ENCODE data around the gene BLOC1S2. TPM values are rescaled to one million over a fixed set of nuclear protein-coding genes. Genes with fewer than 3 reads are reported as not detected.
A peak's percentile ranks its signal among the peaks of the same experiment; 100 is the strongest.
"Not testable (repeated sequence)": the region's sequence is repeated elsewhere in the genome, so short reads cannot be mapped to it uniquely, and the experiment has no call there.

Gene BLOC1S2
- total RNA-seq = 10 to 100 TPM; 16.1 to 17.2 TPM
- long read RNA-seq, transcript BLOC1S2-202 (5 exons, 1,249 nt) = major isoform, 17 of 19 reads
- long read RNA-seq, partial matches to known transcripts = 1 of 19 reads
- long read RNA-seq, other reads (novel, unspliced or antisense) = 1 of 19 reads

DNA sequence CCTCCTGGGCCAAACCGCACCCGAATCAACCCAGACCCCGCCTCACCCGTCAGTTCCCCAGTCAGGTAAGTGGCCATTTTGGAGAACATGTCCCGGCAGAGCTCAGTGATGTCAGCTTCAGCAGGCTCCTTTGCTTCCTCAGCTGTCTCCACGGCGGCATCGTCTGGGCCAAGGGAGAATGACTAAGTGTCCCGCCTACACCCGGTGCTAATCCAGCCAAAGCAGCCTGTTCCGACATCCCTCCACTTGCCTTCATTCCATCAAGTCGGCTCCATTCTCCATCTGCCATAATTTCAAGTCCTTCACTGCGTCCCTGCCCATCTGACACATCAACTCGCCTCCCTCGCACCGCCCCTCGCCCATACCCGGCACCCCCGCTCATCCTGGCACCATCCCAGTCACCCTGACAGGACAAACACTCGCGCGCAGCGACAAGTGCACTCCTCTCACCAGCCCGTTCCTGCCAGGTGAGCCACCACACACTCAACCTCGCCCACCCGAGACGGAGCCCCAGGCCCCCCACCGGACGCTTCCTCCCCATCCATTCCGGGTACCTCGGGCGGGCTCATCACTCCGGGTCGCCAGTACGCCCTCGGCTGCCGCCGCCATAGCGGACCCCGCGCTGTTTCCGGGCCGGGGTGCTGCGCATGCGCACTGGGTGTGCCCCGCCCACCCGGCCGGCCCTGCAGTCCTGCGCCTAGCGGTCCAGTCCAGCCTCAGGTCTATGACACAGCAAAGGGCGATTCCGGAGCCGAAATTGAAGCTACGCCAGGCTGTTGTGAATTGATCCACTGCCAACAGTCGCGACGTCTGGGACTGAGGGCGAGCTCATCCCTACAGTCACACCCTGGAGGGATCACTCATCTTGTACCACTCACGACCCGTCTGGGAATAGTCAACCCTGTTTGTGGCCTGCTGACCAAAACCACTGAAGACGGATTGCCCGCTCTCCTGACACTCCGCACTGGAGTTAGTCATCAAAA, at the start of gene BLOC1S2:
TSS of gene BLOC1S2 (minus strand) at position 630 of the 983 bp plus-strand sequence. CDS start at position 609, 21 bp downstream.
- DNase-seq = peak; percentile 75 to 83
- peak; percentile 96 for ATAC-seq
- intact Hi-C loops (cut with DNase I, micrococcal nuclease) = no loop called here

DNA sequence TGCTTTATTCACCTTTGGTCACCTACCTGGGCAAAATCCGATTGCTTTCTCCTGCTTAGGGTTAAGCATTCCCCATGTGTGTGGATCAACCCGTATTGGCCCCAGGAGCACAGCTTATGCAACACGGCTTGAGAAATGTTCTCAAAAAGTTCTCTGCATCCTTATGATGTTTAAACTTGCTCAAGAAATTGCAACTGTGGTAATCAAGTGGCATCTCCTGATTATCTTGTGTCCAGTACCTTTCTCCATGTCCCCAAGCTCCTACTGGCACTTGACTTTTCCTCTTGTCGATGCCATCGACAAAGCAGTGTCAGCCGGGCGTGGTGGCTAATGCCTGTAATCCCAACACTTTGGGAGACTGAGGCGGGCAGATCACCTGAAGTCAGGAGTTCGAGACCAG, 48.3 kb upstream of the BLOC1S2 start:
- ATAC-seq (no peak), DNase-seq (no peak)
- intact Hi-C loops (cut with DNase I, micrococcal nuclease) = loop anchor here in 1 of 2 donors (5.0 kb wide), 1 partner anchor 98 kb away; no protein-coding TSS in a partner anchor

GRCh38 chr10:100333661-100334440, 47.4 kb upstream of the BLOC1S2 start:
- DNase-seq (no peak), ATAC-seq (no peak)
- intact Hi-C loops (cut with DNase I, micrococcal nuclease) = no loop called here

DNA sequence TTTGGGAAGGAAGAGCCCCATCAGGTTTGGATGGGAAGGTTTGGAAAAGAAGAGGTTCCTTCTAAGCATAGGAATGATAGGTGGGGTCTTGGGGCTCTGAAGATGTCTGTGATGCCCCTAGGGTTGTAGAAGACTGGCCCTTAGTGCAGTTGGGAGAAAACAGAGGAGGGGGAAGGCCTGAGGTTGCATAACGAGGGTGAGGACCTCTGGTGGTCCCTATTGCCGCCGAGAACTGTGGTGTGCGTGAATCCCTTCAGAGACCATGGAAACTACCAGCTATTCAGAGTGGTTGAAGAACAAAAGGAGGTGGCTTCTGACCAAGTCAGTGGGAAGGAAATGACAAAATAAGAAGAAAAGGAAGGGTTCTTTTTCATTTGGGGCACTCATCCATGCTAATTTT, 46.6 kb upstream of the BLOC1S2 start:
- intact Hi-C loops (cut with DNase I, micrococcal nuclease) = no loop called here
- DNase-seq (no peak), ATAC-seq (no peak)

GRCh38 chr10:100330079-100330478, 43.6 kb upstream of the BLOC1S2 start, which contains the start of gene PKD2L1:
Gene PKD2L1 (minus strand): TSS chr10:100330228. CDS start chr10:100330103, 125 bp downstream.
- ATAC-seq = no peak
- DNase-seq = no peak
- intact Hi-C loops (cut with DNase I, micrococcal nuclease) = no loop called here

GRCh38 chr10:100328198-100328597, 41.7 kb upstream of the BLOC1S2 start:
- DNase-seq (no peak), ATAC-seq (no peak)
- intact Hi-C loops (cut with DNase I, micrococcal nuclease) = no loop called here

GRCh38 chr10:100327718-100328009, 41.2 kb upstream of the BLOC1S2 start:
- DNase-seq = no peak
- no peak for ATAC-seq
- intact Hi-C loops (cut with DNase I, micrococcal nuclease) = no loop called here

DNA sequence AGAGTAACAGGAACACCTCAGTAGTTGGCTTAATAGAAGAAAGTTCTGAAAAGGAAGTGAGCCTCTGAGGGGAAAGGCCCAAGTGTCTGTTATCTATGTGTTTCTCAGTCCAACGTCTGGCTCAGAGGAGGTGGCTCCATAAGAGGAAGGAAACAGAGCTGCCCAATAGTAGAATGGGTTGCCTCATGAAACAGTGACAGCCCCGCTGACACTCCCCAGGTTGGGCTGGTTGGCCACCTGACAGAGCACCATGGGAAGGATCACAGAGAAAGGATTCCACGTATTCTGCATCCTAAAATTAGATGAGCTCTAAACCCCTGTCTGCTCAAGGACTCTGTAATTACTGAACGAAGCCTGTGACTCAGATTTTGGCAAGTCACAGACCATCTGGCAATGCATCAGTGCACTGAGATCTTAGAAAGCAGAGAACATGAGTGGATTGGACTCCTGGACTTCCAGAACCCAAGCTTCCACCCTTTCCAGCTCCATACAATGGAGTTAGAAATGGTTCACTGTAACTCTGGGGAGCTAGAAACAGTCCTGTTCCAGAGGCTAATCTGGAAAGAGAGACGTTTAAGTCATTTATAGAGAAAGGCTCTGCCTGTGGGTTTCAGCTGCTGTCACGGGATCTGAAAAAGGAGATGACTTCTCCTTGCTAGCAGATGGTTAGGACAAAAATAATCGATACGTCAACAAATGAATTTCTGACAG, 40.7 kb upstream of the BLOC1S2 start:
- no peak for DNase-seq
- intact Hi-C loops (cut with DNase I, micrococcal nuclease) = no loop called here
- peak; percentile 37 for ATAC-seq

DNA sequence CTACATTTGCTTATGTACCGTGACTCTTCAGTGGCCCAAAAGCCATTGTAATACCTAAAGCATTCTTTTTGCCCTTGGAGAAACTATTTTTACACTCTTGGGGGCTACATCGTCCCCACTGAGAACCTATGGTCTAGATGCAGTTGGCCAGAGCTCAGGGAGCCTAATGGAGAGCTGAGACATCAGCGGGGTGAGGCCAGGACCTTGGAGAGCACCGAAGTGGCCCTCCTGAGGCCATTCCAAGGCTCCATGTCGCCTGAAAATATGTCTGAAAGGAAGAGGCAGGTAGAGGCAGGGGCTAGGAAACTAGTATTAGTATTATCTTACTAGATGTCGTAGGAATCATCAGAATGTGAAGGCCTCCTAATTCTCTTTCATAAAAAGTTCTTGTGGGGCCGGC, 38.7 kb upstream of the BLOC1S2 start:
- DNase-seq = no peak
- ATAC-seq = no peak
- intact Hi-C loops (cut with DNase I, micrococcal nuclease) = no loop called here

- DNase-seq = no peak
- intact Hi-C loops (cut with DNase I, micrococcal nuclease) = no loop called here
- ATAC-seq = no peak
Observed at GRCh38 chr10:100319707-100320402, 33.4 kb upstream of the BLOC1S2 start.

- ATAC-seq (no peak), DNase-seq (no peak)
- intact Hi-C loops (cut with DNase I, micrococcal nuclease) = no loop called here
Observed at GRCh38 chr10:100318207-100318606, 31.7 kb upstream of the BLOC1S2 start.

- intact Hi-C loops (cut with DNase I, micrococcal nuclease) = no loop called here
- ATAC-seq = no peak
- no peak for DNase-seq
Observed at GRCh38 chr10:100315615-100316014, 29.1 kb upstream of the BLOC1S2 start.

DNA sequence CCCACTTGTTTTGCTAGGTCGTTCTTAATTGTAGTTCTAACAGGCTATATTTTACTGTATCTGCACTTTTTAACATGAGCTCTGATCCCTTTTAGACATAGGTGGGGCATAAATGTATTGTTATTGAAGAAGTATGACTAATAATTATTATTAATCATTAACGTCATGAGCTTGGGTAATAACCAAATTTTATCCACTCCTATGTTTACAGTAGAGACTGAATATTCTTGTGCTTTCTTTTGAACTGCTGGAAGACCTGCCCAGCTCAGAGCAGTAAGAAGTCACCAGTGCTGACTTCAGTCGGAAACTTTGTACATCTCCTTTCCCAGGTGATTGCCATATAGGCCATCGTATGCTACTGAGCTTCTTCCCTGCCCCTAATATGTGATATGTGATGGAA, 24.8 kb upstream of the BLOC1S2 start:
- intact Hi-C loops (cut with DNase I, micrococcal nuclease) = no loop called here
- ATAC-seq = no peak
- DNase-seq = no peak

GRCh38 chr10:100307684-100308083, 21.2 kb upstream of the BLOC1S2 start:
- DNase-seq = no peak
- intact Hi-C loops (cut with DNase I, micrococcal nuclease) = no loop called here
- no peak for ATAC-seq

DNA sequence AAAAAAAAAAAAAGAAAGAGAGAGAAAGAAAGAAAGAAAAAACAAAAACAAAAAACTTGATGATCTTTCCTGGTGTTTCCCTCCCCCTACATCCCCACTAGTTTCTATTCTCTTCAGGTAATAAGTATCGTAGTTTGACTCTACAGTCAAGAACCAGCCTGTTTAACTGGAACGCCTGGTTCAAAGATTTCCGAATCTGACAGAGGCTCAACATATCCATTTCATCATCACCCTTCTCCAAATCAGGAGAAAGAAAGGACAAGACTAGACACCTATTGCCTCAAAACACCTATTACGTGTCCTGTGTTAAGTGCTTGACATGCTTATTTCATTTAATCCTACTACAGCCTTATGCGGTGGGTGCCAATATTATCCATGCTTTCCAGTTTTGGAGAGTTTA, 20.4 kb upstream of the BLOC1S2 start:
- ATAC-seq = no peak
- intact Hi-C loops (cut with DNase I, micrococcal nuclease) = no loop called here
- no peak for DNase-seq

DNA sequence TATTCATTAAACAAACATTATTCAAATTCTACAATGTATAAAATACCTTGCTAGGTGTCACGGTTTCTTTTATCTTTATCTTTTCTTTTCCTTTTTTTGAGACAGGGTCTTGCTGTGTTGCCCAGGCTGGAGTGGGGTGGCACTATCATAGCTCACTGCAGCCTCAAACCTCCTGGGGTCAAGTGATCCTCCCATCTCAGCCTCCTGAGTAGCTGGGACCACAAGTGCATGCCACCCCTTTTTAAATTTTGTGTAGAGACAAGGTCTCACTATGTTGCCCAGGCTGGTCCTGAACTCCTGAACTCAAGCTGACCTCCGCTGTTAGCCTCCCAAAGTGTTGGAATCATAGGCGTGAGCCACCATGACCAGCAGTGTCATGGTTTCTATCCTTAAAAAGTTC, 17.9 kb upstream of the BLOC1S2 start:
- intact Hi-C loops (cut with DNase I, micrococcal nuclease) = no loop called here
- ATAC-seq = no peak
- no peak for DNase-seq

DNA sequence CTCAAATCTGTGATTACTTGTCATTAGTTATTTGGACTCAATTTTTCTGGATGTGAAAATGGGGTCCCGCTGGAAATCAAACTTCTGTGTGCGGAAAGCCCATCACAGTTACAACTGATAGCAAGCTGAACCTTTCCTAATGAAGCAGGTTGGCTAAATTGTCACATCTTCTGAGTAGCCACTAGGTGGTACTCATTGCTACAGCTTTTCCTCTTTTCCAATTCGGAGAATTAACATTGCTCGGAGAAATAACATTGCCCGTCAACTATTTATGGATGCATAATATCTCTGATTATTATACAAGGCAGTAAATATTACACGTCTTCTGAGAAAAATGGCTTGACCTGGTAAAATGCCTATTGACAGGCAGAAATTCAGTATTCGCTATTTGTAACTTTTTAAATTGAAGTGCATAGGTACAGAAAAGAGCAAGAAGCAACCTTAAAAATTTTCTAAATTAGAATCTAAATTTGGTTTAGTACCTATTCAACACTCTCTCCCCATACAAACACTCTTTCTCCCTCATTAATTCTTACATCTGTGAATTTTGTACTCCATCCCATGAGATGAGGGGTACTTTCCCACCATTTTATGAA, 17.3 kb upstream of the BLOC1S2 start:
- intact Hi-C loops (cut with DNase I, micrococcal nuclease) = no loop called here
- DNase-seq (no peak), ATAC-seq (peak; percentile 37)

- DNase-seq; ATAC-seq; intact Hi-C loops (cut with DNase I, micrococcal nuclease): not testable (repeated sequence)
Observed at GRCh38 chr10:100301123-100301522, 14.6 kb upstream of the BLOC1S2 start.
